Measurements from ENCODE around the gene ZNF385C.

GRCh38 chr17:41988418-41988817, 109.9 kb downstream of the ZNF385C start:
- no peak for TF ChIP-seq EP300 (IDR thresholded peaks at IDR 0.05)
- TF ChIP-seq CTCF (IDR thresholded peaks at IDR 0.05): no peak
- TF ChIP-seq REST (IDR thresholded peaks at IDR 0.05): no peak
- TF ChIP-seq ELK1 (IDR thresholded peaks at IDR 0.05; ENCODE audit: low read depth, low read length): no peak
- TF ChIP-seq RNF2 (IDR thresholded peaks at IDR 0.05; ENCODE audit: borderline replicate concordance, low read depth): no peak
- TF ChIP-seq CHD2 (IDR thresholded peaks at IDR 0.05; ENCODE audit: low read length, partially characterized antibody): no peak
- no peak for TF ChIP-seq KDM5A (IDR thresholded peaks at IDR 0.05)
- no peak for TF ChIP-seq HOXA7 (CRISPR knock-in tag; IDR thresholded peaks at IDR 0.05)
- TF ChIP-seq SREBF2 (IDR thresholded peaks at IDR 0.05): no peak
- TF ChIP-seq MAX (IDR thresholded peaks at IDR 0.05): no peak
- TF ChIP-seq NPAS2 (CRISPR knock-in tag; IDR thresholded peaks at IDR 0.05; ENCODE audit: borderline replicate concordance): no peak
- TF ChIP-seq POLR2AphosphoS2 (conservative IDR thresholded peaks at IDR 0.05; ENCODE audit: low read length): no peak
